Osteoblast (primary cell): ENCODE data around the gene SUSD3. TPM values are rescaled to one million over a fixed set of nuclear protein-coding genes. Genes with fewer than 3 reads are reported as not detected.

Source experiments
- DNase-seq: peaks from one replicate; pipeline ENCODE4 v3.0.0; 2011; ENCODE audit warnings: low spot score, mixed read lengths; ENCODE audit not compliant: insufficient read length; ENCODE audit errors: missing footprints
- H2AFZ ChIP-seq: 2 replicates; pipeline ENCODE4 v1.6.0; 2011; ENCODE audit warnings: mild to moderate bottlenecking, low read length
- H3K27ac ChIP-seq: 2 replicates; pipeline ENCODE4 v1.5.1; 2011; ENCODE audit warnings: mild to moderate bottlenecking, low read depth, low read length, moderate library complexity
- H3K27me3 ChIP-seq: 2 replicates; pipeline ENCODE4 v1.6.0; 2012; ENCODE audit warnings: mild to moderate bottlenecking, control low read depth, inconsistent platforms, low read length, moderate library complexity; ENCODE audit not compliant: insufficient read depth
- H3K36me3 ChIP-seq: 2 replicates; pipeline ENCODE4 v1.5.1; 2011; ENCODE audit warnings: mild to moderate bottlenecking, low read length, control low read depth, moderate library complexity; ENCODE audit not compliant: insufficient read depth
- H3K4me1 ChIP-seq: 2 replicates; pipeline ENCODE4 v1.5.1; 2011; ENCODE audit warnings: mild to moderate bottlenecking, low read length, control low read depth, moderate library complexity; ENCODE audit not compliant: insufficient read depth
- H3K4me2 ChIP-seq: 2 replicates; pipeline ENCODE4 v1.6.0; 2011; ENCODE audit warnings: mild to moderate bottlenecking, low read length; ENCODE audit not compliant: insufficient read depth
- H3K4me3 ChIP-seq: fragments of 200-600 bp; sonication (generic); 3 replicates; pipeline ENCODE4 v1.5.1; 2012; ENCODE audit warnings: mild to moderate bottlenecking, low read length, inconsistent platforms; ENCODE audit not compliant: insufficient read depth
- H3K79me2 ChIP-seq: 2 replicates; pipeline ENCODE4 v1.6.0; 2012; ENCODE audit warnings: mild to moderate bottlenecking, low read length, control low read depth, inconsistent platforms; ENCODE audit not compliant: insufficient read depth
- H3K9me3 ChIP-seq: 2 replicates; pipeline ENCODE4 v1.5.1; 2011; ENCODE audit warnings: low read depth, low read length, control low read depth
- H4K20me1 ChIP-seq: 2 replicates; pipeline ENCODE4 v1.6.0; 2012; ENCODE audit warnings: mild to moderate bottlenecking, low read length, control low read depth; ENCODE audit not compliant: insufficient read depth
- CTCF ChIP-seq: IDR thresholded peaks from 2 replicates; pipeline ENCODE4 v1.5.1; 2011; ENCODE audit warnings: mild to moderate bottlenecking, low read depth, low read length, moderate library complexity; ENCODE audit errors: extremely low read depth
- total RNA-seq: library from RNA; depleted of rRNA; stranded (reverse); fragments of >200 nt; gene quantifications from 2 replicates; pipeline ENCODE4 v1.2.3, GENCODE V29; 2012

The SUSD3 gene
- total RNA-seq, 1 donor, result 0.36 TPM

- Histone ChIP-seq H3K79me2 (no peaks in the 10 kb centered on the region), H3K4me2 (no peak overlapping the region), H2AFZ (no peak overlapping the region), H4K20me1 (no peaks in the 10 kb centered on the region), H3K27me3 (no peaks in the 10 kb centered on the region), H3K9me3 (no peaks in the 10 kb centered on the region), H3K36me3 (no peaks in the 10 kb centered on the region), H3K4me1 (peaks cover 2% of the 10 kb centered on the region), H3K4me3 (no peak overlapping the region), H3K27ac (no peak overlapping the region)
- no peak for TF ChIP-seq CTCF
- peak; percentile 69 for DNase-seq
Measured at GRCh38 chr9:93053781-93054331, 4.6 kb upstream of the SUSD3 start.

GRCh38 chr9:93054758-93055704 is 3.5 kb upstream of the SUSD3 start:
- Histone ChIP-seq H3K4me3 (no peak overlapping the region), H3K9me3 (no peaks in the 10 kb centered on the region), H3K36me3 (no peaks in the 10 kb centered on the region), H2AFZ (no peak overlapping the region), H3K79me2 (no peaks in the 10 kb centered on the region), H3K4me2 (no peak overlapping the region), H3K27me3 (no peaks in the 10 kb centered on the region), H3K4me1 (peaks cover 2% of the 10 kb centered on the region), H3K27ac (no peak overlapping the region), H4K20me1 (no peaks in the 10 kb centered on the region)
- DNase-seq, result peak; percentile 65
- TF ChIP-seq CTCF, result no peak

DNA sequence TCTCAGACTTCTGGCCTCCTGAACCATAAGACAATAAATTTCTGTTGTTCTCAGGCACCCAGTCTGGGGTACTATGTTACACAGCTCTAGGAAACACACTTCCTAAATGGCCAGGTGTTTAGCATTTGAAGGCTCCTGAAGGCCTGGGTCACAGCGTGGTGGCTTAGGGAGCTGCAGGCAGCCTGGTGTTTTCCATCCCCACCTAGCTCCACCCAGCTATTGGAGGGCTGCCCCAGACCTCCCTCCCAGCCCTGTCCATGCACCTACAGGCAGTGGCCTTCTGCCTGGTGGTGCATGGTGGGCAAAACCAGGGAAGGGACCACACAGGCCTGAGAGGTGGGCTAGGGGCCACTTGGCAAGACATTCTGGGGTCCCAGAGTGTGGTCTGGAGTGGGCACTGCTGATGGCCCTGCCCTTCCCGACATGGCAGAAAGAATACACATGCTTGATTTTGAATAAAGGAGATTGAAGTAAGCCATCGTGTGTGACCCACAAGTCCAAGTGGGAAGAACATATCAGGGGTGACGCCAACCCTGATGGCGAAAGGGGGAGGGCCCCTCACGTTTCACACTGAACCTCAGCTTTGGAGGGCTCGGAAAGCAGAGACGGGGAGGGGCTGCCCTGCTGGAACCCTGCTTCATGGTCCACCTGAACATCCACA is 1.3 kb upstream of the SUSD3 start:
- no peaks in the 10 kb centered on the region for H3K79me2 ChIP-seq
- peak; percentile 78 for DNase-seq
- peaks cover 12% of the 10 kb centered on the region for H3K4me1 ChIP-seq

More for the DNA sequence above, 1.3 kb upstream of the SUSD3 start:
- H3K4me3 ChIP-seq, result no peak overlapping the region
- H2AFZ ChIP-seq, result no peak overlapping the region
- no peak overlapping the region for H3K27ac ChIP-seq
- H4K20me1 ChIP-seq, result no peaks in the 10 kb centered on the region
- H3K36me3 ChIP-seq, result no peaks in the 10 kb centered on the region
- H3K4me2 ChIP-seq, result no peak overlapping the region
- no peaks in the 10 kb centered on the region for H3K9me3 ChIP-seq
- H3K27me3 ChIP-seq, result no peaks in the 10 kb centered on the region
- no peak for TF ChIP-seq CTCF
